WTC11 (cell line): ENCODE results near the gene COX7A2. TPM values are rescaled to one million over a fixed set of nuclear protein-coding genes. Genes with fewer than 3 reads are reported as not detected.

Source experiments
- ATAC-seq: fragments of 200-7000 bp; cut with Tn5 transposase; 2 replicates; pipeline ENCODE4 v1.10.0; 2021; ENCODE audit warnings: mild to moderate bottlenecking, moderate library complexity
- CTCF ChIA-PET: fragments of 300-600 bp; sonication (Branson Sonifier 250); formaldehyde crosslinking; loops from one replicate; lab custom pipeline; 2021; ENCODE audit warnings: antibody characterized with exemption; lab: Charles Lee
- POLR2A ChIA-PET: fragments of 350-600 bp; sonication (Branson Sonifier 250); formaldehyde crosslinking; loops from one replicate; lab custom pipeline; 2021; ENCODE audit warnings: antibody characterized with exemption; lab: Charles Lee
- DNase-seq: peaks from one replicate; pipeline ENCODE4 v3.0.0; 2021; ENCODE audit warnings: low spot score
- H3K27ac Mint-ChIP-seq: 2 replicates; pipeline ENCODE4 v1.8.0; 2021; ENCODE audit warnings: mixed read lengths
- H3K27me3 Mint-ChIP-seq: 2 replicates; pipeline ENCODE4 v1.8.0; 2021; ENCODE audit warnings: low read depth, mild to moderate bottlenecking, moderate library complexity, mixed read lengths
- H3K36me3 Mint-ChIP-seq: 2 replicates; pipeline ENCODE4 v1.8.0; 2021; ENCODE audit warnings: mixed read lengths
- H3K4me1 Mint-ChIP-seq: 2 replicates; pipeline ENCODE4 v1.8.0; 2022; ENCODE audit warnings: mixed read lengths
- H3K4me3 Mint-ChIP-seq: 2 replicates; pipeline ENCODE4 v1.8.0; 2021; ENCODE audit warnings: mild to moderate bottlenecking, moderate library complexity, mixed read lengths
- H3K9me3 Mint-ChIP-seq: 2 replicates; pipeline ENCODE4 v1.8.0; 2021; ENCODE audit warnings: mixed read lengths
- AFF4 ChIP-seq: sonication (generic); formaldehyde crosslinking; IDR thresholded peaks from 2 replicates; pipeline ENCODE4 v1.8.1; 2023; ENCODE audit warnings: mild to moderate bottlenecking, missing genetic modification reagents, borderline replicate concordance
- CBFB ChIP-seq: sonication (generic); formaldehyde crosslinking; IDR thresholded peaks from 2 replicates; pipeline ENCODE4 v1.8.1; 2022; ENCODE audit warnings: mild to moderate bottlenecking, low read depth, missing genetic modification reagents
- MYBL2 ChIP-seq: sonication (generic); formaldehyde crosslinking; IDR thresholded peaks from 2 replicates; pipeline ENCODE4 v1.8.1; 2023; ENCODE audit warnings: mild to moderate bottlenecking, moderate library complexity, missing genetic modification reagents
- NFYB ChIP-seq: sonication (generic); formaldehyde crosslinking; conservative IDR thresholded peaks from 2 replicates; pipeline ENCODE4 v1.8.0; 2022; ENCODE audit warnings: low read depth, missing genetic modification reagents
- RELA ChIP-seq: sonication (generic); formaldehyde crosslinking; IDR thresholded peaks from 2 replicates; pipeline ENCODE4 v1.8.1; 2022; ENCODE audit warnings: missing genetic modification reagents, mild to moderate bottlenecking, borderline replicate concordance
- RORB ChIP-seq: fragments of 250-450 bp; sonication (Bioruptor Pico); IDR thresholded peaks from 2 replicates; pipeline ENCODE4 v1.9.0; 2021; ENCODE audit warnings: mild to moderate bottlenecking
- STAT6 ChIP-seq: sonication (generic); formaldehyde crosslinking; conservative IDR thresholded peaks from 2 replicates; pipeline ENCODE4 v1.8.1; 2023; ENCODE audit warnings: mild to moderate bottlenecking, low read depth, missing genetic modification reagents, moderate library complexity
- ZMAT4 ChIP-seq: fragments of 250-450 bp; sonication (Bioruptor Pico); IDR thresholded peaks from 2 replicates; pipeline ENCODE4 v1.9.0; 2021; ENCODE audit warnings: mild to moderate bottlenecking
- ZNF317 ChIP-seq: sonication (generic); formaldehyde crosslinking; IDR thresholded peaks from 2 replicates; pipeline ENCODE4 v1.8.1; 2023; ENCODE audit warnings: low read depth, mild to moderate bottlenecking, moderate library complexity, missing genetic modification reagents, borderline replicate concordance
- total RNA-seq: library from RNA; stranded (reverse); gene quantifications from 3 replicates; pipeline ENCODE4 v1.2.3, GENCODE V29; 2021
- TF ChIP-seq, protein P1 (sequence below): fragments of 200-600 bp; IDR thresholded peaks from 2 replicates; pipeline ENCODE4 v1.8.0; 2022; ENCODE audit warnings: antibody characterized with exemption
- TF ChIP-seq, protein P2 (sequence below): sonication (generic); formaldehyde crosslinking; IDR thresholded peaks from 2 replicates; pipeline ENCODE4 v1.8.1; 2022; ENCODE audit warnings: missing genetic modification reagents, borderline replicate concordance
- TF ChIP-seq, protein P3 (sequence below): sonication (generic); formaldehyde crosslinking; IDR thresholded peaks from 2 replicates; pipeline ENCODE4 v1.8.1; 2022; ENCODE audit warnings: low read depth, missing genetic modification reagents, borderline replicate concordance
- TF ChIP-seq, protein P4 (sequence below): sonication (generic); formaldehyde crosslinking; IDR thresholded peaks from 2 replicates; pipeline ENCODE4 v1.8.1; 2023; ENCODE audit warnings: mild to moderate bottlenecking, missing genetic modification reagents
- TF ChIP-seq, protein P5 (sequence below): sonication (generic); formaldehyde crosslinking; IDR thresholded peaks from 2 replicates; pipeline ENCODE4 v1.8.1; 2023; ENCODE audit warnings: mild to moderate bottlenecking, missing genetic modification reagents, moderate library complexity

The COX7A2 gene
- total RNA-seq, 1 experiment from 2014 or later, result 472 TPM

- no peaks in the 10 kb centered on the region for H3K27me3 Mint-ChIP-seq
- ChIA-PET POLR2A (no interaction called here), CTCF (no interaction called here)
- DNase-seq (no peak), ATAC-seq (no peak)
- H3K9me3 Mint-ChIP-seq, result no peaks in the 10 kb centered on the region
- no peak overlapping the region for H3K4me3 Mint-ChIP-seq
- H3K27ac Mint-ChIP-seq, result no peak overlapping the region
- H3K4me1 Mint-ChIP-seq, result peaks cover 13% of the 10 kb centered on the region
- TF ChIP-seq, protein P1, sequence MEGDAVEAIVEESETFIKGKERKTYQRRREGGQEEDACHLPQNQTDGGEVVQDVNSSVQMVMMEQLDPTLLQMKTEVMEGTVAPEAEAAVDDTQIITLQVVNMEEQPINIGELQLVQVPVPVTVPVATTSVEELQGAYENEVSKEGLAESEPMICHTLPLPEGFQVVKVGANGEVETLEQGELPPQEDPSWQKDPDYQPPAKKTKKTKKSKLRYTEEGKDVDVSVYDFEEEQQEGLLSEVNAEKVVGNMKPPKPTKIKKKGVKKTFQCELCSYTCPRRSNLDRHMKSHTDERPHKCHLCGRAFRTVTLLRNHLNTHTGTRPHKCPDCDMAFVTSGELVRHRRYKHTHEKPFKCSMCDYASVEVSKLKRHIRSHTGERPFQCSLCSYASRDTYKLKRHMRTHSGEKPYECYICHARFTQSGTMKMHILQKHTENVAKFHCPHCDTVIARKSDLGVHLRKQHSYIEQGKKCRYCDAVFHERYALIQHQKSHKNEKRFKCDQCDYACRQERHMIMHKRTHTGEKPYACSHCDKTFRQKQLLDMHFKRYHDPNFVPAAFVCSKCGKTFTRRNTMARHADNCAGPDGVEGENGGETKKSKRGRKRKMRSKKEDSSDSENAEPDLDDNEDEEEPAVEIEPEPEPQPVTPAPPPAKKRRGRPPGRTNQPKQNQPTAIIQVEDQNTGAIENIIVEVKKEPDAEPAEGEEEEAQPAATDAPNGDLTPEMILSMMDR, result no peak
- TF ChIP-seq, all 79 proteins: peak for 0
- no peaks in the 10 kb centered on the region for H3K36me3 Mint-ChIP-seq
Measured at GRCh38 chr6:75219263-75219662, 24.3 kb downstream of the COX7A2 start.

DNA sequence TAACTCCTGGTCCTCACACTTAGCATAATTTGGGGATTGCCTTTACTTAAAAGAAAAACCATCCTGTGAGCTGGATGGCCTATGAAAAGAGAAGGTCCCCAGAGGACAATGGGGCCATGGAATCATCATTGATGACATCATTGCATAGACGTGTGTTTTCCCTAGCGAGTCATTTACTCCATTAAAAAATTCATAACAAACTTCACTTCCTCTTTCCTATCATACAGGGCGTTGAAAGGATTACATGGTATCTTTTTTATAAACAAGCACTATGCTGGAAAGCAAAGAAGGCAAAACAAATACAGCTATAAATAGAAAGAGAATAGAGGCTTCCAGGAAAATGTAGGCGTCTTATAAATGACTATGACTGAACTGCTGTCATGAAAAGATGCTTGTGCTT lies 26.4 kb downstream of the COX7A2 start:
- ATAC-seq (no peak), DNase-seq (no peak)
- POLR2A ChIA-PET, result no interaction called here
- CTCF ChIA-PET, result interaction anchor here (2.0 kb wide), 1 partner anchor 8 kb away, joined by 7 read pairs; no protein-coding TSS in a partner anchor
- no peak overlapping the region for H3K27ac Mint-ChIP-seq
- no peak for TF ChIP-seq ZNF317 (CRISPR knock-in tag)
- TF ChIP-seq RELA (CRISPR knock-in tag), result no peak
- TF ChIP-seq CBFB, result no peak
- TF ChIP-seq ZMAT4 (CRISPR knock-in tag), result no peak
- TF ChIP-seq STAT6 (CRISPR knock-in tag), result no peak
- no peak for TF ChIP-seq RORB
- H3K4me1 Mint-ChIP-seq, result peaks cover 18% of the 10 kb centered on the region
- H3K9me3 Mint-ChIP-seq, result no peaks in the 10 kb centered on the region
- H3K36me3 Mint-ChIP-seq, result no peaks in the 10 kb centered on the region
- H3K27me3 Mint-ChIP-seq, result no peaks in the 10 kb centered on the region
- no peak overlapping the region for H3K4me3 Mint-ChIP-seq

- Mint-ChIP-seq H3K4me3 (no peak overlapping the region), H3K36me3 (no peaks in the 10 kb centered on the region), H3K9me3 (no peaks in the 10 kb centered on the region), H3K27ac (no peak overlapping the region; the same call in 1 of the 2 replicates), H3K27me3 (no peaks in the 10 kb centered on the region; the same call in 1 of the 2 replicates), H3K4me1 (peaks cover 33% of the 10 kb centered on the region)
- ChIA-PET POLR2A (no interaction called here), CTCF (no interaction called here)
- ATAC-seq (no peak), DNase-seq (no peak)
- TF ChIP-seq, protein P2, sequence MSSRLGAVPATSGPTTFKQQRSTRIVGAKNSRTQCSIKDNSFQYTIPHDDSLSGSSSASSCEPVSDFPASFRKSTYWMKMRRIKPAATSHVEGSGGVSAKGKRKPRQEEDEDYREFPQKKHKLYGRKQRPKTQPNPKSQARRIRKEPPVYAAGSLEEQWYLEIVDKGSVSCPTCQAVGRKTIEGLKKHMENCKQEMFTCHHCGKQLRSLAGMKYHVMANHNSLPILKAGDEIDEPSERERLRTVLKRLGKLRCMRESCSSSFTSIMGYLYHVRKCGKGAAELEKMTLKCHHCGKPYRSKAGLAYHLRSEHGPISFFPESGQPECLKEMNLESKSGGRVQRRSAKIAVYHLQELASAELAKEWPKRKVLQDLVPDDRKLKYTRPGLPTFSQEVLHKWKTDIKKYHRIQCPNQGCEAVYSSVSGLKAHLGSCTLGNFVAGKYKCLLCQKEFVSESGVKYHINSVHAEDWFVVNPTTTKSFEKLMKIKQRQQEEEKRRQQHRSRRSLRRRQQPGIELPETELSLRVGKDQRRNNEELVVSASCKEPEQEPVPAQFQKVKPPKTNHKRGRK (CRISPR knock-in tag), result no peak
- TF ChIP-seq MYBL2 (CRISPR knock-in tag) (no peak), AFF4 (CRISPR knock-in tag) (no peak), NFYB (CRISPR knock-in tag) (no peak)
- TF ChIP-seq, protein P3, sequence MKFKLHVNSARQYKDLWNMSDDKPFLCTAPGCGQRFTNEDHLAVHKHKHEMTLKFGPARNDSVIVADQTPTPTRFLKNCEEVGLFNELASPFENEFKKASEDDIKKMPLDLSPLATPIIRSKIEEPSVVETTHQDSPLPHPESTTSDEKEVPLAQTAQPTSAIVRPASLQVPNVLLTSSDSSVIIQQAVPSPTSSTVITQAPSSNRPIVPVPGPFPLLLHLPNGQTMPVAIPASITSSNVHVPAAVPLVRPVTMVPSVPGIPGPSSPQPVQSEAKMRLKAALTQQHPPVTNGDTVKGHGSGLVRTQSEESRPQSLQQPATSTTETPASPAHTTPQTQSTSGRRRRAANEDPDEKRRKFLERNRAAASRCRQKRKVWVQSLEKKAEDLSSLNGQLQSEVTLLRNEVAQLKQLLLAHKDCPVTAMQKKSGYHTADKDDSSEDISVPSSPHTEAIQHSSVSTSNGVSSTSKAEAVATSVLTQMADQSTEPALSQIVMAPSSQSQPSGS (CRISPR knock-in tag), result no peak
- TF ChIP-seq, protein P4, sequence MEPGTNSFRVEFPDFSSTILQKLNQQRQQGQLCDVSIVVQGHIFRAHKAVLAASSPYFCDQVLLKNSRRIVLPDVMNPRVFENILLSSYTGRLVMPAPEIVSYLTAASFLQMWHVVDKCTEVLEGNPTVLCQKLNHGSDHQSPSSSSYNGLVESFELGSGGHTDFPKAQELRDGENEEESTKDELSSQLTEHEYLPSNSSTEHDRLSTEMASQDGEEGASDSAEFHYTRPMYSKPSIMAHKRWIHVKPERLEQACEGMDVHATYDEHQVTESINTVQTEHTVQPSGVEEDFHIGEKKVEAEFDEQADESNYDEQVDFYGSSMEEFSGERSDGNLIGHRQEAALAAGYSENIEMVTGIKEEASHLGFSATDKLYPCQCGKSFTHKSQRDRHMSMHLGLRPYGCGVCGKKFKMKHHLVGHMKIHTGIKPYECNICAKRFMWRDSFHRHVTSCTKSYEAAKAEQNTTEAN, result no peak
- TF ChIP-seq, protein P5, sequence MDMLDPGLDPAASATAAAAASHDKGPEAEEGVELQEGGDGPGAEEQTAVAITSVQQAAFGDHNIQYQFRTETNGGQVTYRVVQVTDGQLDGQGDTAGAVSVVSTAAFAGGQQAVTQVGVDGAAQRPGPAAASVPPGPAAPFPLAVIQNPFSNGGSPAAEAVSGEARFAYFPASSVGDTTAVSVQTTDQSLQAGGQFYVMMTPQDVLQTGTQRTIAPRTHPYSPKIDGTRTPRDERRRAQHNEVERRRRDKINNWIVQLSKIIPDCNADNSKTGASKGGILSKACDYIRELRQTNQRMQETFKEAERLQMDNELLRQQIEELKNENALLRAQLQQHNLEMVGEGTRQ (CRISPR knock-in tag), result no peak
Measured at GRCh38 chr6:75215291-75215690, 28.3 kb downstream of the COX7A2 start.
